ENCODE results near the gene TLN1. TPM values are rescaled to one million over a fixed set of nuclear protein-coding genes. Genes with fewer than 3 reads are reported as not detected.

TLN1 gene
- total RNA-seq, 2 donors from 2014 or later, result 167 to 315 TPM

- H3K27ac ChIP-seq, result peak overlapping the region; percentile 90 to 92
- intact Hi-C loops (cut with DNase I), result loop anchor here (10.0 kb wide), 1 partner anchor 86 kb away; the partner anchor contains the start of gene TESK1
- H3K4me1 ChIP-seq (replicated peaks), result no peaks in the 10 kb centered on the region
- H3K36me3 ChIP-seq, result no peaks in the 10 kb centered on the region
- WGBS, result under 1% methylated on average over 61 of the region's 61 CpGs
- no peaks in the 10 kb centered on the region for H3K9me3 ChIP-seq
- peak overlapping the region; percentile 76 to 84 for H3K4me3 ChIP-seq
- peak; percentile 58 for DNase-seq (ENCODE audit: low spot score)
- TF ChIP-seq CTCF (IDR thresholded peaks at IDR 0.05) (no peak), POLR2AphosphoS5 (IDR thresholded peaks at IDR 0.05) (peak; percentile 22), POLR2A (IDR thresholded peaks at IDR 0.05) (peak; percentile 59)
- no peaks in the 10 kb centered on the region for H3K27me3 ChIP-seq (replicated peaks; ENCODE audit: insufficient read depth)
These were observed 41.2 kb downstream of the TLN1 start for GRCh38 chr9:35690614-35691333.

- intact Hi-C loops (cut with DNase I), result loop anchor here (10.0 kb wide), 1 partner anchor 85 kb away; the partner anchor contains the start of gene TESK1
- TF ChIP-seq POLR2A (IDR thresholded peaks at IDR 0.05), result no peak
- no peak for TF ChIP-seq POLR2AphosphoS5 (IDR thresholded peaks at IDR 0.05)
- no peak for TF ChIP-seq CTCF (IDR thresholded peaks at IDR 0.05)
- H3K27me3 ChIP-seq (replicated peaks; ENCODE audit: insufficient read depth), result no peaks in the 10 kb centered on the region
- no peaks in the 10 kb centered on the region for H3K9me3 ChIP-seq
- 0% methylated on average over 21 of the region's 21 CpGs for WGBS
- H3K4me1 ChIP-seq (replicated peaks), result no peaks in the 10 kb centered on the region
- no peaks in the 10 kb centered on the region for H3K36me3 ChIP-seq
- DNase-seq (ENCODE audit: low spot score), result no peak
- H3K27ac ChIP-seq, result peak overlapping the region; percentile 90 to 92
- peak overlapping the region; percentile 76 to 84 for H3K4me3 ChIP-seq
These were observed 41.7 kb downstream of the TLN1 start for GRCh38 chr9:35690294-35690613.

GRCh38 chr9:35689542-35690293 lies 42.3 kb downstream of the TLN1 start, which contains the start of gene TPM2:
Gene TPM2, minus strand, starts transcription at chr9:35689925. Its CDS starts 108 bp downstream, at chr9:35689817.
- peak within 1 kb of the TSS; percentile 90 to 92 for H3K27ac ChIP-seq
- H3K36me3 ChIP-seq, result no peaks in the 10 kb centered on the region
- no peaks in the 10 kb centered on the region for H3K9me3 ChIP-seq
- no peaks in the 10 kb centered on the region for H3K27me3 ChIP-seq (replicated peaks; ENCODE audit: insufficient read depth)
- intact Hi-C loops (cut with DNase I), result loop anchor here (10.0 kb wide), 1 partner anchor 85 kb away; the partner anchor contains the start of gene TESK1
- WGBS, result 10% methylated on average over 50 of the region's 61 CpGs
- TF ChIP-seq POLR2AphosphoS5 (IDR thresholded peaks at IDR 0.05), result peak; percentile 35
- TF ChIP-seq CTCF (IDR thresholded peaks at IDR 0.05), result no peak
- TF ChIP-seq POLR2A (IDR thresholded peaks at IDR 0.05), result peak; percentile 43
- peak within 1 kb of the TSS; percentile 76 to 84 for H3K4me3 ChIP-seq
- peak; percentile 44 for DNase-seq (ENCODE audit: low spot score)
- H3K4me1 ChIP-seq (replicated peaks), result no peaks in the 10 kb centered on the region

GRCh38 chr9:35688558-35689541 lies 43.1 kb downstream of the TLN1 start:
- TF ChIP-seq CTCF (IDR thresholded peaks at IDR 0.05) (no peak), POLR2A (IDR thresholded peaks at IDR 0.05) (no peak), POLR2AphosphoS5 (IDR thresholded peaks at IDR 0.05) (no peak)
- intact Hi-C loops (cut with DNase I), result no loop called here
- no peaks in the 10 kb centered on the region for H3K36me3 ChIP-seq
- H3K27me3 ChIP-seq (replicated peaks; ENCODE audit: insufficient read depth), result no peaks in the 10 kb centered on the region
- WGBS, result 45% methylated on average over 12 of the region's 12 CpGs
- H3K27ac ChIP-seq, result peak overlapping the region; percentile 90 to 92
- DNase-seq (ENCODE audit: low spot score), result no peak
- no peaks in the 10 kb centered on the region for H3K9me3 ChIP-seq
- H3K4me3 ChIP-seq, result peak overlapping the region; percentile 76 to 84
- H3K4me1 ChIP-seq (replicated peaks), result no peaks in the 10 kb centered on the region

Data from prostate gland (tissue), 2 donors.